Panc1 (cell line): ENCODE data around the gene CCDC107.

Experiments used
- CTCF ChIP-seq: fragments of 450-650 bp; IDR thresholded peaks from 2 replicates; pipeline ENCODE4 v1.5.1; 2017; ENCODE audit warnings: mild to moderate bottlenecking
- POLR2AphosphoS5 ChIP-seq: IDR thresholded peaks from 2 replicates; pipeline ENCODE4 v1.6.1; 2012; ENCODE audit warnings: mild to moderate bottlenecking, low read depth, low read length, moderate library complexity
- REST ChIP-seq, 2 experiments: IDR thresholded peaks; 2 replicates each; pipeline ENCODE4 v1.6.1; 2011 to 2012; ENCODE audit warnings: low read depth in 2 of 2, control low read depth in 1 of 2, low read length in 1 of 2, mild to moderate bottlenecking in 1 of 2, moderate library complexity in 1 of 2; ENCODE audit not compliant: insufficient read depth in 1 of 2

- TF ChIP-seq CTCF (no peak), POLR2AphosphoS5 (no peak), REST (IDR thresholded peaks at IDR 0.05; ENCODE audit: insufficient read depth in 1 of 2, low read depth in 2 of 2, low read length in 1 of 2) (no peak)
Measured at GRCh38 chr9:35675204-35675603, 17.1 kb downstream of the CCDC107 start.
